ENCODE data around the gene LEMD3.

LEMD3 gene

GRCh38 chr12:65155784-65156183 lies 13.6 kb upstream of the LEMD3 start:
- Histone ChIP-seq H3K9me3 (ENCODE audit: control insufficient read depth, insufficient read depth, low read depth, low read length) (no peaks in the 10 kb centered on the region), H3K4me1 (ENCODE audit: control insufficient read depth, insufficient read depth, low read length) (no peaks in the 10 kb centered on the region), H3K27ac (ENCODE audit: extremely low read depth, low read depth, low read length) (no peak overlapping the region), H3K36me3 (ENCODE audit: control insufficient read depth in 2 of 2, insufficient read depth in 1 of 2, low read length in 2 of 2) (no peaks in the 10 kb centered on the region), H3K4me3 (ENCODE audit: low read depth, low read length) (no peak overlapping the region)
- POLR2A ChIA-PET, result interaction anchor here (0.6 to 1.0 kb wide), 2 partner anchors 13 to 35 kb away, joined by 3 read pairs; partner anchors contain the start of gene WIF1
- CTCF ChIA-PET, result no interaction called here
- TF ChIP-seq ZNF223 (tag by site-specific recombination; IDR thresholded peaks at IDR 0.05), result no peak
- TF ChIP-seq MZF1 (tag by site-specific recombination; IDR thresholded peaks at IDR 0.05; ENCODE audit: borderline replicate concordance), result peak; percentile 40; the same call in 1 of the 2 replicates

- ChIA-PET CTCF (no interaction called here), POLR2A (no interaction called here)
- H3K4me1 ChIP-seq (ENCODE audit: control insufficient read depth, insufficient read depth, low read length), result no peaks in the 10 kb centered on the region
- TF ChIP-seq PRDM10 (tag by site-specific recombination; IDR thresholded peaks at IDR 0.05), result no peak
- TF ChIP-seq ZNF202 (tag by site-specific recombination; IDR thresholded peaks at IDR 0.05; ENCODE audit: borderline replicate concordance), result no peak
- no peak for TF ChIP-seq ZXDB (tag by site-specific recombination; IDR thresholded peaks at IDR 0.05)
- H3K9me3 ChIP-seq (ENCODE audit: control insufficient read depth, insufficient read depth, low read depth, low read length), result no peaks in the 10 kb centered on the region
- no peak overlapping the region for H3K4me3 ChIP-seq (ENCODE audit: low read depth, low read length)
- H3K27ac ChIP-seq (ENCODE audit: extremely low read depth, low read depth, low read length), result no peak overlapping the region
- no peaks in the 10 kb centered on the region for H3K36me3 ChIP-seq (ENCODE audit: control insufficient read depth in 2 of 2, insufficient read depth in 1 of 2, low read length in 2 of 2)
Observed at GRCh38 chr12:65156366-65156841, 13.0 kb upstream of the LEMD3 start.

- POLR2A ChIA-PET, result no interaction called here
- Histone ChIP-seq H3K27ac (ENCODE audit: extremely low read depth, low read depth, low read length) (no peak overlapping the region), H3K36me3 (ENCODE audit: control insufficient read depth in 2 of 2, insufficient read depth in 1 of 2, low read length in 2 of 2) (no peaks in the 10 kb centered on the region), H3K4me1 (ENCODE audit: control insufficient read depth, insufficient read depth, low read length) (no peaks in the 10 kb centered on the region), H3K4me3 (ENCODE audit: low read depth, low read length) (no peak overlapping the region), H3K9me3 (ENCODE audit: control insufficient read depth, insufficient read depth, low read depth, low read length) (no peaks in the 10 kb centered on the region)
- CTCF ChIA-PET, result interaction anchor here (0.6 kb wide), 1 partner anchor 10 kb away, joined by 5 read pairs; no protein-coding TSS in a partner anchor
- TF ChIP-seq ZNF26 (tag by site-specific recombination; IDR thresholded peaks at IDR 0.05), result no peak
- TF ChIP-seq SCRT2 (tag by site-specific recombination; IDR thresholded peaks at IDR 0.05), result peak; percentile 52
Observed at GRCh38 chr12:65157091-65157490, 12.3 kb upstream of the LEMD3 start.

GRCh38 chr12:65162609-65163008 lies 6.8 kb upstream of the LEMD3 start:
- ChIA-PET CTCF (no interaction called here), POLR2A (no interaction called here)
- no peaks in the 10 kb centered on the region for H3K4me1 ChIP-seq (ENCODE audit: control insufficient read depth, insufficient read depth, low read length)
- H3K4me3 ChIP-seq (ENCODE audit: low read depth, low read length), result no peak overlapping the region
- H3K9me3 ChIP-seq (ENCODE audit: control insufficient read depth, insufficient read depth, low read depth, low read length), result no peaks in the 10 kb centered on the region
- no peak overlapping the region for H3K27ac ChIP-seq (ENCODE audit: extremely low read depth, low read depth, low read length)
- H3K36me3 ChIP-seq (ENCODE audit: control insufficient read depth in 2 of 2, insufficient read depth in 1 of 2, low read length in 2 of 2), result no peaks in the 10 kb centered on the region
- TF ChIP-seq ZNF624 (tag by site-specific recombination; IDR thresholded peaks at IDR 0.05), result no peak
- TF ChIP-seq ZBTB8A (tag by site-specific recombination; IDR thresholded peaks at IDR 0.05), result no peak
- TF ChIP-seq ZNF571 (tag by site-specific recombination; IDR thresholded peaks at IDR 0.05), result no peak
- TF ChIP-seq ZNF670 (tag by site-specific recombination; IDR thresholded peaks at IDR 0.05; ENCODE audit: low read depth), result no peak
- TF ChIP-seq PRDM6 (tag by site-specific recombination; IDR thresholded peaks at IDR 0.05), result no peak
- TF ChIP-seq ZNF24 (tag by site-specific recombination; IDR thresholded peaks at IDR 0.05), result no peak
- TF ChIP-seq KLF7 (tag by site-specific recombination; IDR thresholded peaks at IDR 0.05; ENCODE audit: borderline replicate concordance), result no peak
- TF ChIP-seq ZNF548 (tag by site-specific recombination; IDR thresholded peaks at IDR 0.05), result no peak
- no peak for TF ChIP-seq ZBTB44 (tag by site-specific recombination; IDR thresholded peaks at IDR 0.05)

Data from HEK293 (cell line).